Measurements from ENCODE around the gene MARCHF10. TPM values are rescaled to one million over a fixed set of nuclear protein-coding genes. Genes with fewer than 3 reads are reported as not detected.
A peak's percentile ranks its signal among the peaks of the same experiment; 100 is the strongest.

MARCHF10 gene
- total and polyA plus RNA-seq, 2 of the 13 experiments (the other 11 are each of a cell fraction or from before 2014, with no cell fraction given): not detected

- TF ChIP-seq PRDM4 (CRISPR knock-in tag; IDR thresholded peaks at IDR 0.05; ENCODE audit: borderline replicate concordance) (no peak), PAXIP1 (CRISPR knock-in tag; conservative IDR thresholded peaks at IDR 0.05) (0 out of 2 replicates have a peak, but pooled peaks have one; percentile 24), HOXA7 (CRISPR knock-in tag; IDR thresholded peaks at IDR 0.05) (no peak), ZNF569 (CRISPR knock-in tag; IDR thresholded peaks at IDR 0.05; ENCODE audit: borderline replicate concordance) (no peak), TSC22D2 (CRISPR knock-in tag; IDR thresholded peaks at IDR 0.05; ENCODE audit: borderline replicate concordance) (0 out of 2 replicates have a peak, but pooled peaks have one; percentile 52), ZNF580 (CRISPR knock-in tag; IDR thresholded peaks at IDR 0.05; ENCODE audit: borderline replicate concordance, low read depth) (peak; percentile 62; the same call in 1 of the 2 replicates), BRD4 (CRISPR knock-in tag; IDR thresholded peaks at IDR 0.05) (no peak), ESRRA (CRISPR knock-in tag; IDR thresholded peaks at IDR 0.05; ENCODE audit: low read depth) (no peak), TAF1 (CRISPR knock-in tag; IDR thresholded peaks at IDR 0.05) (no peak), MXI1 (IDR thresholded peaks at IDR 0.05; ENCODE audit: borderline replicate concordance, low read depth, low read length) (no peak), ZNF432 (CRISPR knock-in tag; IDR thresholded peaks at IDR 0.05; ENCODE audit: borderline replicate concordance) (no peak), ZBTB10 (CRISPR knock-in tag; IDR thresholded peaks at IDR 0.05; ENCODE audit: borderline replicate concordance) (no peak), ATF4 (CRISPR knock-in tag; IDR thresholded peaks at IDR 0.05) (no peak), ZNF546 (CRISPR knock-in tag; conservative IDR thresholded peaks at IDR 0.05) (no peak), MLLT10 (CRISPR knock-in tag; IDR thresholded peaks at IDR 0.05) (no peak), RNF2 (conservative IDR thresholded peaks at IDR 0.05; ENCODE audit: low read depth) (peak; percentile 90), CREB1 (IDR thresholded peaks at IDR 0.05) (no peak), CREB1 (CRISPR knock-in tag; IDR thresholded peaks at IDR 0.05) (no peak), GATA4 (IDR thresholded peaks at IDR 0.05; ENCODE audit: borderline replicate concordance, low read depth) (no peak), ZNF777 (CRISPR knock-in tag; IDR thresholded peaks at IDR 0.05) (peak; percentile 93)
These were observed 104.2 kb downstream of the MARCHF10 start (continued) for GRCh38 chr17:62703776-62704380.
